ENCODE results near the gene RIN2. TPM values are rescaled to one million over a fixed set of nuclear protein-coding genes. Genes with fewer than 3 reads are reported as not detected.

The RIN2 gene
- total RNA-seq, 2 donors from 2014 or later: 82.0 to 105 TPM

DNA sequence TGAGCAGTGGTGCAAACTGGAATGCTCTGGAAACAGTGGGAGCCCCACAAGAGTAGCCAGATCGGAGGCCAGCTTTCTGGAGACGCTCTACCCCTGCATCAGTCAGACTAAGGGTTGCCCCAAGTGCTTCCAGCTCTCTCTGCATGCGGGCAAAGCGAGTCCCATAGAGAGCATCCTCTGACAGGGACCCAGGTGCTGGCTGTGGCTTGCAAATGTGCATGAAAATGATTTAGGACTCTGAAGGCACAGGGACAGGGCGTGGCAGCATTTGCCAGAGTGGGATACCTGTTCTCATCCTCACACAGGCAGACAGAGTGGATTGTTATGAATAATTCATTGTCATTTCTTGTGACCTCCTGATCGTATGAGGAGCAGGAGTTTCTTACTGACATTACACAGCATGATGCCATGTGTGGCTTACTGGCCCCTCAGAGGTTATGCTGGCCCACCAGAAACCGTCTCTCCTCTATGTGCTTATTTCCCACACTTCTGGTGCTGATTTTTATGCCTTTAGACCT lies 10.3 kb downstream of the RIN2 start:
- no peak for TF ChIP-seq CTCF (IDR thresholded peaks at IDR 0.05)
- Histone ChIP-seq H3K36me3 (no peaks in the 10 kb centered on the region), H3K9ac (ENCODE audit: low read depth in 2 of 2, low read length in 2 of 2) (no peak overlapping the region), H3K4me3 (no peak overlapping the region), H3K27me3 (no peaks in the 10 kb centered on the region), H3K4me1 (no peaks in the 10 kb centered on the region), H3K27ac (no peak overlapping the region), H3K9me3 (no peaks in the 10 kb centered on the region)
- intact Hi-C loops (cut with DNase I): no loop called here
- no peak for DNase-seq

DNA sequence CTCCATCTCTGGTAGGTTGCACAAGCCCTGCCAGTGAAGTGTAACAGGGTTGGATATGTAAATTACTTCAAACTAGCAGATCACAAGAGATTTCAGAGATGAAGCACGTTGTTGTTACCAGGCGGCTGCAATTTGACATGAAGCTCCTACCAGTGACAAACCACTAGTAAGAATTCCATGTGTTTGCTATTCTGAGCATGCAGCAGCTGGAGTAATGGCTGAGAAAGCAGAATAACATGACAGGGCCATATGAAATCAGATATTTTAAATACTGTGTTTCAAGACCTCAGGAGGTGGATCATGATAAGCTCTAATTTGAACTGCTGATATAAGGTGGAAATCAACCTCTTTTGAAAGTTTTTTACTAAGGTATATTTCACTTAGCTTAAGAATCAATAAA lies 11.4 kb downstream of the RIN2 start:
- Histone ChIP-seq H3K9me3 (no peaks in the 10 kb centered on the region), H3K27me3 (no peaks in the 10 kb centered on the region), H3K9ac (ENCODE audit: low read depth in 2 of 2, low read length in 2 of 2) (no peak overlapping the region), H3K4me3 (no peak overlapping the region), H3K27ac (no peak overlapping the region), H3K36me3 (no peaks in the 10 kb centered on the region), H3K4me1 (no peaks in the 10 kb centered on the region)
- DNase-seq: no peak
- no peak for TF ChIP-seq CTCF (IDR thresholded peaks at IDR 0.05)
- intact Hi-C loops (cut with DNase I): no loop called here

GRCh38 chr20:19770375-19770774 lies 12.3 kb downstream of the RIN2 start:
- H3K4me1 ChIP-seq: peaks cover 3% of the 10 kb centered on the region
- no peaks in the 10 kb centered on the region for H3K9me3 ChIP-seq
- no peak for DNase-seq
- intact Hi-C loops (cut with DNase I): no loop called here
- no peaks in the 10 kb centered on the region for H3K36me3 ChIP-seq
- H3K9ac ChIP-seq (ENCODE audit: low read depth in 2 of 2, low read length in 2 of 2): no peak overlapping the region
- no peak for TF ChIP-seq CTCF (IDR thresholded peaks at IDR 0.05)
- H3K27ac ChIP-seq: no peak overlapping the region
- no peaks in the 10 kb centered on the region for H3K27me3 ChIP-seq
- H3K4me3 ChIP-seq: no peak overlapping the region

DNA sequence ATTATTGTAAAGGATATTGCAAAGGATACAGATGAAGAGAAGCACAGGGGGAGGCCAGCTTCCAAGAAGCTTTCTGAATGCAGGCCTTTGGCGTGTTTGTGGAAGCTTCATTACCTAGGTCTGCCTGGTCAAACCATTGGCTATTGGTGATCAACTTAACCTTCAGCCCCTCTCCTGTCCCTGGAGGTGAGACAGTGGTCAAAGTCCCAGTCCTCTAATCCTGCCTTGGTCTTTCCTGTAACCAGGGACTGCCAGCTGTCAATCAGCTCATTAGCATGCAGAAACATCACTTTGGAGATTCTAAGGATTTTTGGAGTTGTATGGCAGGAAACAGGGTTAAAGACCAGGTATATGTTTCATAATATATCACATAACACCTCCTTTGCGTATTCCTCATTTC lies 13.0 kb downstream of the RIN2 start:
- no peak for DNase-seq
- intact Hi-C loops (cut with DNase I): no loop called here
- no peak for TF ChIP-seq CTCF (IDR thresholded peaks at IDR 0.05)

DNA sequence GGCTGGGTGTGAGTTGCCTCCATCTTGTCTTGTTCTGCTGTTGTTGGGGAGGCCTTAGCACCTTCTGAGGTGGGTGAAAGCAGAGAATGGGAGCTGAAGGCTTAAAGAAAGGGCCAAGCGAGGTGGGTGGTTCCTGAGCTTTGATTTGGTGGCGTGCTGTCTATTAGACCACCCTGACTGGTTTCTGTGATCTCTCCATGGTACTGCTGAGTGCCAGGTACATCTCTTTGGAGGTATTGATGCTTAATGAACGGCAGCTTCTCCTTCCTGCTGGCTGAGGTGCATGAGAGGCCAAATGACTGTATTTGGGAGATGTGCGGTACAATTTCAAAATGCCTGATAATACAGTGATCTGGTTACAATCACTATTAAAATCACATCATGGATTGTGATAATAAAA lies 15.4 kb downstream of the RIN2 start:
- no peak for DNase-seq
- H3K4me1 ChIP-seq: peaks cover 7% of the 10 kb centered on the region
- no peaks in the 10 kb centered on the region for H3K9me3 ChIP-seq
- H3K36me3 ChIP-seq: no peaks in the 10 kb centered on the region
- H3K4me3 ChIP-seq: no peak overlapping the region
- no peak overlapping the region for H3K27ac ChIP-seq
- intact Hi-C loops (cut with DNase I): no loop called here
- TF ChIP-seq CTCF (IDR thresholded peaks at IDR 0.05): no peak
- H3K27me3 ChIP-seq: no peaks in the 10 kb centered on the region
- no peak overlapping the region for H3K9ac ChIP-seq (ENCODE audit: low read depth in 2 of 2, low read length in 2 of 2)

More for the DNA sequence above, 13.0 kb downstream of the RIN2 start:
- H3K4me3 ChIP-seq: no peak overlapping the region
- H3K9me3 ChIP-seq: no peaks in the 10 kb centered on the region
- H3K36me3 ChIP-seq: no peaks in the 10 kb centered on the region
- no peak overlapping the region for H3K27ac ChIP-seq
- no peaks in the 10 kb centered on the region for H3K27me3 ChIP-seq
- peaks cover 4% of the 10 kb centered on the region for H3K4me1 ChIP-seq
- no peak overlapping the region for H3K9ac ChIP-seq (ENCODE audit: low read depth in 2 of 2, low read length in 2 of 2)
